GM12878 (cell line): ENCODE results near the gene RAPGEF1. TPM values are rescaled to one million over a fixed set of nuclear protein-coding genes. Genes with fewer than 3 reads are reported as not detected.

Source experiments
- ATAC-seq: fragments of 200-7000 bp; cut with Tn5 transposase; 3 replicates; pipeline ENCODE4 v1.9.1; 2020; ENCODE audit warnings: mild to moderate bottlenecking, moderate library complexity
- BruUV-seq: library from RNA; stranded (reverse); fragments of 400-500 nt; replicated peaks from 2 replicates; lab custom pipeline; 2021; lab: Mats Ljungman, UMichigan
- CTCF ChIA-PET: fragments of 300-600 bp; sonication (Branson Sonifier 250); formaldehyde crosslinking; extraction: SDS; loops from one replicate; lab custom pipeline; 2021; ENCODE audit warnings: inconsistent platforms; lab: Yijun Ruan, JAX
- POLR2A ChIA-PET: fragments of 350-600 bp; formaldehyde crosslinking; extraction: SDS; loops from one replicate; lab custom pipeline; 2021; ENCODE audit warnings: inconsistent platforms; lab: Charles Lee
- RAD21 ChIA-PET: fragments of 300-600 bp; sonication (Branson Sonifier 250); formaldehyde crosslinking; loops from one replicate; lab custom pipeline; 2023; ENCODE audit warnings: antibody characterized with exemption; ENCODE audit not compliant: unreplicated experiment; lab: Charles Lee
- SMC1A ChIA-PET: fragments of 300-600 bp; sonication (Branson Sonifier 250); formaldehyde crosslinking; loops from one replicate; lab custom pipeline; 2023; ENCODE audit not compliant: unreplicated experiment, uncharacterized antibody; lab: Charles Lee
- DNase-seq: peaks from one replicate; pipeline ENCODE4 v3.0.0-alpha.2; 2011; ENCODE audit warnings: low read depth, low spot score
- FAIRE-seq: peaks from 3 replicates; lab custom pipeline; 2011; peaks lifted over from hg19 to GRCh38; lab: Jason Lieb, UNC
- H2AFZ ChIP-seq: 2 replicates; pipeline ENCODE4 v1.6.0; 2011; ENCODE audit warnings: low read depth, low read length, control low read depth; ENCODE audit not compliant: control insufficient read depth
- H3K27ac ChIP-seq: 2 replicates; pipeline ENCODE4 v1.5.1; 2011; ENCODE audit warnings: control low read depth; ENCODE audit not compliant: control insufficient read depth, insufficient read depth
- H3K27me3 ChIP-seq, 2 experiments: replicated peaks in 1 of 2; 2 replicates each; pipeline versions ENCODE4 v1.6.0 to v1.6.1; 2011; ENCODE audit warnings: low read length in 1 of 2; ENCODE audit not compliant: control insufficient read depth in 2 of 2, insufficient read depth in 2 of 2
- H3K36me3 ChIP-seq, 2 experiments: 2 replicates each; pipeline ENCODE4 v1.5.1; 2011; ENCODE audit warnings: low read length in 1 of 2; ENCODE audit not compliant: control insufficient read depth in 2 of 2, insufficient read depth in 2 of 2
- H3K4me1 ChIP-seq: 2 replicates; pipeline ENCODE4 v1.6.1; 2011; ENCODE audit warnings: mild to moderate bottlenecking, low read length, moderate library complexity, mixed read lengths; ENCODE audit not compliant: control insufficient read depth, insufficient read depth
- H3K4me2 ChIP-seq: 2 replicates; pipeline ENCODE4 v1.6.0; 2011; ENCODE audit warnings: control low read depth; ENCODE audit not compliant: control insufficient read depth, insufficient read depth
- H3K4me3 ChIP-seq: fragments of 200-600 bp; sonication (generic); 2 replicates; pipeline ENCODE4 v1.5.1; 2016
- H3K79me2 ChIP-seq: 2 replicates; pipeline ENCODE4 v1.6.0; 2011; ENCODE audit warnings: low read length; ENCODE audit not compliant: control insufficient read depth, insufficient read depth
- H3K9ac ChIP-seq: 2 replicates; pipeline ENCODE4 v1.8.0; 2011; ENCODE audit warnings: low read length, control low read depth, mixed read lengths; ENCODE audit not compliant: control insufficient read depth, insufficient read depth
- H3K9me3 ChIP-seq: replicated peaks from 3 replicates; pipeline ENCODE4 v1.5.1; 2011; ENCODE audit warnings: mild to moderate bottlenecking, low read length; ENCODE audit not compliant: control insufficient read depth, insufficient read depth
- H4K20me1 ChIP-seq: 2 replicates; pipeline ENCODE4 v1.6.0; 2011; ENCODE audit not compliant: control insufficient read depth, insufficient read depth
- BACH1 ChIP-seq: fragments of 450-650 bp; IDR thresholded peaks from 2 replicates; pipeline ENCODE4 v1.6.1; 2017; ENCODE audit warnings: mild to moderate bottlenecking, borderline replicate concordance
- BHLHE40 ChIP-seq, 2 experiments: fragments of 450-650 bp in 1 of 2; IDR thresholded peaks; 2 replicates each; pipeline ENCODE4 v1.6.1; 2011 to 2017; ENCODE audit warnings: low read depth in 2 of 2, borderline replicate concordance in 1 of 2, improper control_type of control experiment in 1 of 2, low read length in 1 of 2, mild to moderate bottlenecking in 1 of 2
- BMI1 ChIP-seq: fragments of 450-650 bp; IDR thresholded peaks from 2 replicates; pipeline ENCODE4 v1.6.1; 2016; ENCODE audit warnings: mild to moderate bottlenecking, moderate library complexity, borderline replicate concordance
- EGR1 ChIP-seq, 2 experiments: IDR thresholded peaks; 1 replicate in 1 of 2; 2 replicates in 1 of 2; pipeline ENCODE4 v1.6.1; 2011 to 2012; ENCODE audit warnings: low read depth in 2 of 2, low read length in 2 of 2, borderline replicate concordance in 1 of 2, mild to moderate bottlenecking in 1 of 2, moderate library complexity in 1 of 2
- FOXM1 ChIP-seq: IDR thresholded peaks from 2 replicates; pipeline ENCODE4 v1.6.1; 2012; ENCODE audit warnings: low read depth, mild to moderate bottlenecking, inconsistent platforms, low read length, moderate library complexity
- IKZF1 ChIP-seq: fragments of 450-650 bp; conservative IDR thresholded peaks from 2 replicates; pipeline ENCODE4 v1.6.1; 2017; ENCODE audit warnings: antibody characterized with exemption, mild to moderate bottlenecking
- IRF4 ChIP-seq: IDR thresholded peaks from 2 replicates; pipeline ENCODE4 v1.6.1; 2011; ENCODE audit warnings: low read depth, low read length
- JUND ChIP-seq: IDR thresholded peaks from 2 replicates; pipeline ENCODE4 v1.6.1; 2012; ENCODE audit warnings: low read depth, mild to moderate bottlenecking, low read length, improper control_type of control experiment, moderate library complexity
- NFYA ChIP-seq: IDR thresholded peaks from 2 replicates; pipeline ENCODE4 v1.6.1; 2011; ENCODE audit warnings: low read depth, mild to moderate bottlenecking, low read length, improper control_type of control experiment, borderline replicate concordance
- PBX3 ChIP-seq: IDR thresholded peaks from 2 replicates; pipeline ENCODE4 v1.6.1; 2011; ENCODE audit warnings: mild to moderate bottlenecking, low read depth, low read length, moderate library complexity; ENCODE audit not compliant: insufficient replicate concordance
- RB1 ChIP-seq: fragments of 450-650 bp; formaldehyde crosslinking; IDR thresholded peaks from 2 replicates; pipeline ENCODE4 v1.6.1; 2017; ENCODE audit warnings: mild to moderate bottlenecking, borderline replicate concordance
- RFX5 ChIP-seq: IDR thresholded peaks from 2 replicates; pipeline ENCODE4 v1.6.1; 2011; ENCODE audit warnings: low read depth, low read length, improper control_type of control experiment
- SREBF1 ChIP-seq: IDR thresholded peaks from 2 replicates; pipeline ENCODE4 v1.6.1; 2012; ENCODE audit warnings: mild to moderate bottlenecking, low read length
- TAF1 ChIP-seq: IDR thresholded peaks from 2 replicates; pipeline ENCODE4 v1.6.1; 2011; ENCODE audit warnings: mild to moderate bottlenecking, low read depth, low read length, borderline replicate concordance
- TBL1XR1 ChIP-seq: IDR thresholded peaks from 2 replicates; pipeline ENCODE4 v1.6.1; 2012; ENCODE audit warnings: low read depth, low read length, improper control_type of control experiment
- USF1 ChIP-seq: IDR thresholded peaks from 2 replicates; pipeline ENCODE4 v1.6.1; 2011; ENCODE audit warnings: borderline replicate concordance, low read depth, mild to moderate bottlenecking, moderate library complexity, mixed read lengths, low read length; ENCODE audit not compliant: insufficient read depth; ENCODE audit errors: extremely low read length
- USF2 ChIP-seq: IDR thresholded peaks from 2 replicates; pipeline ENCODE4 v1.6.1; 2011; ENCODE audit warnings: low read depth, low read length, improper control_type of control experiment, borderline replicate concordance
- ZNF24 ChIP-seq: fragments of 450-650 bp; IDR thresholded peaks from 2 replicates; pipeline ENCODE4 v1.6.1; 2017; ENCODE audit warnings: antibody characterized with exemption, mild to moderate bottlenecking
- WGBS: methylation state at CpG from one replicate; pipeline ENCODE4 v1.1.6; 2016; ENCODE audit warnings: low lambda C conversion rate; ENCODE audit not compliant: insufficient replicate concordance, insufficient coverage; ENCODE audit errors: missing lambda C conversion rate; 5-methylcytosine and 5-hydroxymethylcytosine counted together
- in situ Hi-C: fragments of 300-500 bp; cut with MboI; formaldehyde crosslinking; loops from 9 replicates; pipeline ENCODE4 v1.14.3; 2018; ENCODE audit warnings: mixed read lengths
- intact Hi-C: fragments of 100-400 bp; cut with micrococcal nuclease; formaldehyde crosslinking; loops from one replicate; pipeline ENCODE4 v1.14.2; 2022; ENCODE audit not compliant: unreplicated experiment
- polyA plus RNA-seq, 11 experiments: library from polyadenylated mRNA; depleted of rRNA in 4 of 11; unstranded in 6 of 11; stranded (reverse) in 5 of 11; fragments of >200 nt; fragmentation: Nextera tagmentation in 4 of 11; fragmentation: Illumina TruSeq in 1 of 11; extraction: Ambion mirVana in 4 of 11; extraction: Trizol in 1 of 11; gene quantifications; 1 replicate in 1 of 11; 2 replicates in 10 of 11; pipeline versions ENCODE4 v1.2.1 to v1.2.3, GENCODE V29; 2011 to 2016; ENCODE audit warnings: inconsistent platforms in 2 of 11, missing spikeins in 2 of 11, low read depth in 1 of 11
- total RNA-seq, 4 experiments: library from RNA; depleted of rRNA in 3 of 4; stranded (reverse); fragments of >200 nt in 3 of 4; fragmentation: Illumina TruSeq in 1 of 4; extraction: Trizol in 1 of 4; gene quantifications; 2 replicates each; pipeline versions ENCODE4 v1.2.1 to v1.2.3, GENCODE V29; 2013 to 2021

Gene RAPGEF1
- total and polyA plus RNA-seq, 10 of the 15 experiments (the other 5 are each of a cell fraction or from before 2014, with no cell fraction given), result 0.42 to 113 (median 45.9) TPM

GRCh38 chr9:131645078-131645776, 94.6 kb downstream of the RAPGEF1 start (continued):
- no peak for TF ChIP-seq FOXM1
- TF ChIP-seq, all 136 proteins: peak for 2

- ChIA-PET POLR2A (interaction anchor here (0.6 to 2.6 kb wide), 10 partner anchors 8 to 269 kb away, joined by 3 to 11 read pairs (median 5); no protein-coding TSS in a partner anchor), CTCF (interaction anchor here (0.6 to 2.7 kb wide), 15 partner anchors 9 to 1208 kb away, joined by 3 to 9 read pairs (median 4); no protein-coding TSS in a partner anchor), RAD21 (interaction anchor here (0.6 to 3.6 kb wide), 15 partner anchors 9 to 371 kb away, joined by 3 to 18 read pairs (median 4); no protein-coding TSS in a partner anchor), SMC1A (interaction anchor here (0.6 to 6.4 kb wide), 24 partner anchors 8 to 379 kb away, joined by 3 to 50 read pairs (median 5); partner anchors contain the start of gene RAPGEF1)
- H3K27me3 ChIP-seq, result no peaks in the 10 kb centered on the region
- H3K9me3 ChIP-seq, result no peaks in the 10 kb centered on the region
- no peak overlapping the region for H3K9ac ChIP-seq
- intact Hi-C loops (no loop called here), in situ Hi-C loops (no loop called here)
- H3K36me3 ChIP-seq, result peaks cover 39 to 53% of the 10 kb centered on the region in 2 experiments
- H4K20me1 ChIP-seq, result no peaks in the 10 kb centered on the region
- H2AFZ ChIP-seq, result no peak overlapping the region
- H3K4me1 ChIP-seq, result peaks cover 28% of the 10 kb centered on the region
- H3K4me2 ChIP-seq, result peak overlapping the region; percentile 17; the same call in 1 of the 2 replicates
- H3K27ac ChIP-seq, result peak overlapping the region; percentile 50
- WGBS, result 38% methylated on average over 13 of the region's 13 CpGs
- no TSS peak for BruUV-seq
- peak; percentile 41 for FAIRE-seq
- no peak for DNase-seq
- H3K4me3 ChIP-seq, result no peak overlapping the region
- H3K79me2 ChIP-seq, result peaks cover 21% of the 10 kb centered on the region
- ATAC-seq, result peak; percentile 89
- TF ChIP-seq BHLHE40 (IDR thresholded peaks at IDR 0.05; ENCODE audit: borderline replicate concordance in 1 of 2, low read depth in 2 of 2, low read length in 1 of 2), result no peak
- TF ChIP-seq JUND, result no peak
- TF ChIP-seq SREBF1, result no peak
- no peak for TF ChIP-seq RB1
- 0 out of 2 replicates have a peak, but pooled peaks have one; percentile 32 for TF ChIP-seq IRF4
- TF ChIP-seq NFYA, result no peak
- no peak for TF ChIP-seq TBL1XR1
- no peak for TF ChIP-seq BMI1
- TF ChIP-seq ZNF24, result no peak
- no peak for TF ChIP-seq PBX3
- no peak for TF ChIP-seq RFX5
- peak; percentile 47; the same call in 1 of the 2 replicates for TF ChIP-seq IKZF1
- no peak for TF ChIP-seq BACH1
- TF ChIP-seq USF1, result no peak
- TF ChIP-seq TAF1, result 0 out of 2 replicates have a peak, but pooled peaks have one; percentile 25
- no peak for TF ChIP-seq USF2
- no peak for TF ChIP-seq EGR1 (IDR thresholded peaks at IDR 0.05; ENCODE audit: borderline replicate concordance in 1 of 2, low read depth in 2 of 2, low read length in 2 of 2)
These were observed 97.3 kb downstream of the RAPGEF1 start for GRCh38 chr9:131642496-131643083.
